Stimulated activated CD4-positive, alpha-beta T cell treated with anti-CD3 and anti-CD28 coated beads, Interleukin-15, amount 100 ng/mL, for 1 hour (primary cell): Measurements from ENCODE around the gene MAP4.
"Not testable (repeated sequence)": the region's sequence is repeated elsewhere in the genome, so short reads cannot be mapped to it uniquely, and the experiment has no call there.

ENCODE experiments used
- DNase-seq, 2 donors: peaks; one replicate each; pipeline ENCODE4 v3.0.0-alpha.2; 2020; ENCODE audit warnings: low read depth in 1 of 2, low spot score in 1 of 2

Gene MAP4

DNA sequence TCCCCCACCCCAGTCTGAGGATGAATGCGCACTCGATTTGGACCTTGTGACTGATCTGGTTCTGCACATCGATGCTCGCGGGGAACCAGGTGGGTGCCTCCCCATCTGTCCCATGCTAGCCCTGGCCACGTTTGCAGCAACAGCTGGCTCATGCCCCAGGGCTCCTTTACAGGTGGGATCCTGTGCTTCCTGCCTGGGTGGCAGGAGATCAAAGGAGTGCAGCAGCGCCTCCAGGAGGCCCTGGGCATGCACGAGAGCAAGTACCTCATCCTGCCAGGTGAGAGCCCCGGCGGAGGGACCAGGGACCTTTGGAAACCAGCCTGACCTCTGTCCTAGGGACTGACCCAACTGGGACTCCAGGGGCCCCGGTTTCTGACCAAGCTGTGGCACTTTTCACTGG lies 169.0 kb downstream of the MAP4 start:
- DNase-seq = no peak

DNA sequence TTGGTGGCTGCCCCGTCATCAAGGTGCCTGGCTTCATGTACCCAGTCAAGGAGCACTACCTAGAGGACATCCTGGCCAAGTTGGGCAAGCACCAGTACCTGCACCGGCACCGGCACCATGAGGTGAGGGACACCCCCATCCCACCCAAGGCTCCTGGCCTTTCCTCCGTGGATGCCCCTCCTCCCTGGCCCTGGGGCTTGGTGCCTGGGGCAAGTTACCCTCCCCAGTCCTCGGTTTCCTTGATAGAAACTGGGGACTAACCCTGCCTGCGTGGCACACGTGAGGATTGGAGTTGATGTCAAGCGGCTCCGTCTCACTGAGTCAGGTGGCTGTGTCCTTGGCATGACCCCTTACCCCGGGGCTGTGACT lies 169.4 kb downstream of the MAP4 start:
- DNase-seq = no peak

DNA sequence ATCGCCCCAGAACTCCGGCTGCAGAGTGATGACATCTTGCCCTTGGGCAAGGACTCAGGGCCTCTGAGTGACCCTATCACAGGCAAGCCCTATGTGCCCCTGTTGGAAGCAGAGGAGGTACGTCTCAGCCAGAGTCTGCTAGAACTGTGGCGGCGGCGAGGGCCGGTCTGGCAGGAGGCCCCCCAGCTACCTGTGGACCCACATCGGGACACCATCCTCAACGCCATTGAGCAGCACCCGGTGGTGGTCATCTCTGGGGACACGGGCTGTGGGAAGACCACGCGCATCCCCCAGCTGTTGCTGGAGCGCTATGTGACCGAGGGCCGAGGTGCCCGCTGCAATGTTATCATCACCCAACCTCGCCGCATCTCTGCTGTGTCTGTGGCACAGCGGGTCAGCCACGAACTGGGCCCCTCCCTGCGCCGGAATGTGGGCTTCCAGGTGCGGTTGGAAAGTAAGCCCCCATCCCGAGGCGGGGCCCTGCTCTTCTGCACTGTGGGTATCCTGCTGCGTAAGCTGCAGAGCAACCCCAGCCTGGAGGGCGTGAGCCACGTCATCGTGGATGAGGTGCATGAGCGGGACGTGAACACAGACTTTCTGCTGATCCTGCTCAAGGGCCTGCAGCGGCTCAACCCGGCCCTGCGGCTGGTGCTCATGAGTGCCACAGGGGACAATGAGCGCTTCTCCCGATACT lies 169.9 kb downstream of the MAP4 start:
- no peak for DNase-seq

DNA sequence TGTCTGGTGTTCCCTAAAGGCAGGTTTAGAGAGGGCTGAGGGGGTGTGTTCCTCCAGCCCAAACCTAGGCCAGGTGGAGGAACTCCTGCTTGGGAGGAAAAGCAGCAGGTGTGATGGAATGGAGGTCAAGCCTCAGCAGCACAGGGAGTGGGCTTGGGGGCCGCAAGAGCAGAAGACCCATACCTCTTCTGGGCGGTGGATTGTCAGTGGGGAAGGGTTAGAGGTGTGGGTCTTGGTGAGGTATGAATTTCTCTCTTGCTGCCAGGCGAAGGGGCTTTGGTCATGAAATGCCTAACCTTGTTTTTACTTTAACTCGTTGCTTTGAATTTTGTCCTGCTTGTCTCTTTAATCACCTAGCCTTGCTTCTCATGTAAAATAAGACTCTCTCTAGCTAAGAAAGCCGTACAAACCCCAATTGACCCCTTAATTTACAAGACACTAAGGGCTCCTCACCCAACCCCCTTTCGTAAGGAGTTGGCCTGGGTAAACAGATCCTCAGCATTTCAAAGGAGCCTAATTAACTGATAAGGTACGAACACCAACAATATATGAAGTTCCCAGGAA lies 174.3 kb downstream of the MAP4 start:
- no peak for DNase-seq

DNA sequence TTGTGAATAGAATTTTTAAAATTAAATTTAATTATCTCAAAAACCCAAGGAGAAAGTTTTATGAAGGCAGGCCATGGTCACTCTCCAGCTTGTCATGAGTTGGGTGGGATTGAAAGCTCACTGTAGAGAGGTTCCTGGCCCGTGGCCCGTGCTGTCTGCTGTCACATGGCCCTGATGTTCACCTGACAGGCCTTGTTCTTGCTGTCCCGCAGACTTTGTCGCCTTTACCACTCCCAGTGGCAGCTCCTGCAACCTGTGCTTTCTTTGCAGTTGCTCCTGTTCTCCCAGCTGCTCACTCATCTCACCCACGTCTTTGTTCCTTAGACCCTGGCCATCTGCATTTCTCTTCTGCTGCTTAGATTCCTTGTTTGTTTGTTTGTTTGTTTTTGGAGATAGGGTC lies 177.7 kb downstream of the MAP4 start:
- DNase-seq = no peak

DNA sequence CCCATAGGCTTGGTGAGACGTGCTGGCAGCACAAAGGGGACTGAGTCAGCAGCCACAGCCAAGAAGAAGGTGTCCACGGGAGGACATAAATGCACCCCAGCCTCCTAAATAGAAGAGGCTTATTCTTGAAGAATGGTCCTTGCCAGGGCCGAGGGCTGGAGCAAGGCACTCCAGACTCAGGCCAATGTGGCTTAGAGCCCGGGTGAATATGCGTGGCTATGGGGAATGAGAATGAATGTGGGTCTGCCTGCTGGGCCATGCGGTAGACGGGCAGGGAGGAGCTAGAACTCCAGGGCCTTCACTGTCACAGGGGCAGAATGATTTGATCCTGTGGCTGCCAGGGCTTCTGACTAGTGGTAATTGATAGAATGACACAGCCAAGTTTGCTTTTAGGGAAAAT lies 179.2 kb downstream of the MAP4 start:
- DNase-seq = no peak

DNA sequence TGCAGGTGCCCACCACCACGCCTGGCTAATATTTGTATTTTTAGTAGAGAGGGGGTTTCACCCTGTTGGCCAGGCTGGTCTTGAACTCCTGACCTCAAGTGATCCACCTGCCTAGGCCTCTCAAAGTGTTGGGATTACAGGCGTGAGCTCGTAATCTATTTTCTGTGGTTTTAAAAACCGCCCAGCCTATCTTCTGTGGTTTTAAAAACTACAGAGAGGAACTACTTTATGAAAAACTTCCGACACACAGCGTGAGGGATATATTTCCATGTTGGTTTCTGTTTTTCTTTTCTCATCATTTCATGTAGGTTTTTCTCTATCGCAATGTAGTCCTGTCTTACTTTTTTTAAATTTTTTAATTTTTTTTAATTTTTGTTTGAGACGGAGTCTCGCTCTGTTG lies 186.7 kb downstream of the MAP4 start:
- not testable (repeated sequence) for DNase-seq

DNA sequence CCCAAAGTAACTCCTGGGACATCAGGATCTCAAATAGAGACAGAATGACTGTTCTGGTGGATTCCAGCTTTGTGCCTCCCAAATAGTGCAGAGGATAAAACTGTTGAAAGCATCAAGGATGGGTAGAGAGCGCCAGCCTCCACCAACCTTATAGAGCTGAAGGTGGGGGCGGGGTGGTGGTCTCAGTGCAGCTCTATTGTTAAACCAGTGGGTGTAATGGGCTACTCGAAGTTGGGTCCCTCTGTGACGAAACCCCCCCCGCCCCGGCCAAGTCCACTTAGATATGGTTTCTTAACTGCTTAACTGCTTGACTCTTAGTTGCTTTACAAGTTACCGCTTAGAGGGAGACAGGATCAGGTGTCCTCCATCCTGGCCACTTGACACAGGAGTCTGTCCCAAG lies 190.6 kb downstream of the MAP4 start:
- DNase-seq = no peak

DNA sequence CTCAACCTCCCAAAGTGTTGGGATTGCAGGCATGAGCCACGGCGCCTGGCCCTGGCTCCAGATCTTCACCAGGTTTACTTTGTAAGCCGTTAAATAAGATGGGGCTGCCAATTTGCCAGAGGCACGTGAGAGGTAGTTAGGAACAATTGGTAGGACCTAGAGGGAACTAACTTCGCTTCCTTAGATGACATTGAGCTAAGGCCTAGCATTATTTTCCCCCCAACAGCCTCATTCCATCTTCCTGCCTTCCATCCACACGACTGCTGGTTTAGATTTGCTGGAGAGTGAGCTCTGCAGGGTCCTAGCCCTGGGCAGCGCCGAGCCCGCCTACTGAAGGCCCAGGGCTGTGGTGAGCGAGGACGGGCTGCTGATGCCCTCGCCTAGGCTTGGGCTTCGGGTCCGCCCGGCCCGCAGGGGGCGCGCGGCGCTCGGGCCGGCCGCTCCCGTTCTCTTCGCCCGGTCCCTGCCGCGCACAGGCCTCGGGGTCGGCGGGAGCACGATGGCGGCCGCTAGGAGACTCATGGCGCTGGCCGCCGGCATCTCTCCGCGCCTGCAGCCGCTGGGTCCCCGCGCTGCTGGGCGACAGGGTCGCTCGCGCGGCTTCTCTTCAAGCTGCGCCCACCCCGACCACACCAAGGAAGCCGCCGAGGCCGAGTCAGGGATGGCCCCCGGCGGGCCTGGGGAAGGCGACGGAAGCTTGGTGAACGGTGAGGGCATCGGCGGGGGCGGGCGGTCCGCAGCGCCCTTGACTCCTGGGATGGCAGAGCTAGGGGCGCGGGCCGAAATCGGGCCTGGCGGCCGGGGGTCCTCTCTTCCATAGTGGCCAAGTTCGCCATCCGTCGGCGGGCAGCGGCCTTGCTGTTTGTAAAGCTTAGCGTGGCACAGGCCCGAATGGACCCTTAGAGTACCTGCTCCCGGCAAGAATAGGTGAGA lies 191.4 kb downstream of the MAP4 start:
- peak; percentile 62 to 67 for DNase-seq

DNA sequence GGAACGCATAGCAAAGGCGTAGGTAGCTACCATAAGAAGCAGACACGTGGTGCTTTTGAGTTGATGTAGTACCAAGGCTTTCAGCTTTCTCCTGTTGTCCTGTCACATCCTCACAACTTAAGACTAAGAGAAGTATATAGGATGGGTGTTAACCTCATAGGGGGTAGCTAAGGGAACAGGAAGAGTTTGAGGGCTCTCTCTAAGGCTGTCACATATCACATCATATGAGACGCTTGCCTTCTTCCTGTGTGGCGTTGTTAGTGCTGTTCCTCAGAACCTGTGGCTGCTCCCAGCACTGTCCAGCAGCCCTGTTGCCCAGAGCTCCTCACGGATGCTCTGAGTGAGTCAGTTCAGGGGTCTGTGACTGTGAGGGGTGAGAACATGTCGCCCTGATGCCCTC lies 198.6 kb downstream of the MAP4 start:
- no peak for DNase-seq

DNA sequence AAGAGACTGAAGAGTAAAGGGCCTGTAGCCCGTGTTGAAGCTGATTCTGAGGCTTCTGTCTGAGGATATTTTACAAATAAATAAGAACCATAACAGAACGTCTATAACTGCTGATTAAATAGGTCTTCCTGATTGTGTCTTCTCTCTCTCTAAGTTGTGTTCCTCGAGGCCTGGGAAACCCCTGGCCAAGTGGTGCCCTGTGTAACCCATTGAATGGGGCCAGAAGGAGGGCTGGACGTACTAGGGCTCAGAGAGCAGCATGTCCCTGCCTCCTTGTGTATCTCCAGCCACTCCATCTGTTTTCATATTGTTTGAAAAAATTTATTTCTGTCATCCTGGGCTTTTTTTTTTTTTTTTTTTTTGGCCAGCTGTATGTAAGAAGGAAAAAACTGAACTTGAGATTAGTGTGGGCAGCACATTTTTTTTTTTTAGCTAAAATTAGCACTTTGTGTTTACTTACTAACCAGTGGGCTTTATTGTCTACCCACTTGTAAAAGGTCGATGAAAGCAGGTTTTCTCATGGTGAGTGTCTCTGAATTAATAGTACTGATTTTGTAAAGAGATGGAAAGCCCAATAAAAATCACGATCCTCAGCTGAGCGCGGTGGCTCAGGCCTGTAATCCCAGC lies 202.6 kb downstream of the MAP4 start:
- no peak for DNase-seq

DNA sequence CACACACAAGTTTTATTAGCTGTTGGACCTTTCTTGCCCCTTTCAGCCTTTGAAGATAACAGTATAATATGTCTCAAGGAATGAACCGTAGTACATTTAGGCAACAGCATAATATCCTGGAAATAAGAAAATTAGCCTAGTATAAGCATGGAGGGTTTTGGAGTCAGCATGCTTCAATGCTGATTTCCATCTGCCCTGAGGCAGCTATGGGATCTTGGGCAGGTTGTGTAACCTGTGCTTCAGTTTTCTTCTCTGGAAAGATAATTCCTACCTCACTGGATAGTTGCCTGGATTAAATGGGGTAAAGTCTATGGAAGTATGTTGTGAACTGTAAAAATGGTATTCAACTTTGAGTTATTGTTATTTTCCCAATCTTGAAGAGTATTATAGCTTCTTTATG lies 211.6 kb downstream of the MAP4 start:
- DNase-seq = no peak

DNA sequence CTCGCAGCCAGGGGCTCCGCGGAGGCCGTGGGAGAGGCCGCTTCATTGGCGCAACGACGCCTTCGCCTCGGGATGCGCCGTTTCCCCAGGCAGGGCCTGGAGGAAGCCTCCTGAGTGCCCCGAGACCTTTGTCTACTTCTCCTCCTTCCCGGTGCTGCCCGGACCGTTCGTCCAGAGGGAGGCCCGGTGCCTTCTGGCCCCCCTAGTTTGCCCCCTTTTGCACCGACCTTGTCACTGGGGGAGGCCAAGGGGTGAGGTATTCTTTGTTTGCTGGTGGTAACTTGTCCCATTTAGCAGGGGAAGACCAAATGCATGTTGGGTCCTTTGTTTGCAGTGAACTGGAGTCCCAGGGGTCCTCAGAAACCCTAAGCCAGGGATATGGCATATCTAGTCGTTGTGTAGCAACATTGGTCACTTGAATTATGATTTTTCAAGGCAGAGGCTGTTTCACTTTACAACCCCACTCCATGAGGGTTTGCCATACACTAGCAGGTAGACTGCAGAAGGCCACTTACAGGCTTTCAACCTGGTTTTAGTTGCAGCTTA lies 212.7 kb downstream of the MAP4 start:
- DNase-seq = no peak

DNA sequence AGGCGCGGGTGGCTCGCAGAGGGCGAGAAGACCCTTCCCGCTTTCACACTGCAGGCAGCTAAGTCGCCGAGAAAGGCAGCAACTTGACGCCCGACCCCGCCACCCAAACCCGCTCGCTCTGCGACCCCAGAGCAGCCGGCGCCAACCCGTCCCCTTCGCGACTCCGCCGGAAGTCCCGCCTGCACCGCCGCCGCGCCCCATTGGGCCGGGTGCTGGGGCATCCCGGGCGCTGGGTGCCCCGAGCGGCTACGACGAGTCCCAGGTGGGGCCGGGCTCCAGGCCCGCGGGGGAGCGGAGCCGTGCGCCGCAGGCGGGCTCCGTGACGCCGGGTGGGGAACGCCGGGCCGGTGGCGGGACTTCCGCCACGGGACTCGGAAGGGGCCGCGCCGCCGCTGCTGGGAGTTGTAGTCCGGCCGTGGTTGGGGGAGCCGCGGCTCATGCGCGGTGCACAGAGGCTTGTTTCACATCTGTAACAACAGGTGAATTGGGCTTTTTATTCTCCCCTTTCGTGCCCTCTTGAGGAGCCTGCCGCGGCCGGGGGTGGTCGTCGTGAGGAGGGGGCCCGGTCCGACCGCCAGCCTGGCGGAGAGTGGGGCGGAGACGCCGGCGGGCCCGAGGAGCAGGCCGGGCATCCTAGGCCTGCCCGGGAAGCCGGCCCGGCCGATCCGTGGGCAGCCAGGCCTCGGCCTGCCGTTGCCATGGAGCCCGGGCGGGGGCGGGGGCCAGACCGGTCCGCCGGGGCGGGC lies 213.3 kb downstream of the MAP4 start, which contains the start of gene DHX30:
Gene DHX30, plus strand, starts transcription at position 405 of the 746 bp plus-strand sequence. CDS start 7,546 bp downstream, outside the sequence.
- peak; percentile 67 to 77 for DNase-seq
